Measurements from ENCODE around the gene FCGR2B.
"Not testable (repeated sequence)": the region's sequence is repeated elsewhere in the genome, so short reads cannot be mapped to it uniquely, and the experiment has no call there.

FCGR2B gene

GRCh38 chr1:161674447-161674846, 11.5 kb downstream of the FCGR2B start:
- H3K4me3 Mint-ChIP-seq; H3K4me1 Mint-ChIP-seq (ENCODE audit: low read depth); H3K27me3 Mint-ChIP-seq (ENCODE audit: low read depth); H3K9me3 Mint-ChIP-seq; H3K27ac Mint-ChIP-seq; H3K36me3 Mint-ChIP-seq (ENCODE audit: low read depth): not testable (repeated sequence)

GRCh38 chr1:161674908-161675307, 12.0 kb downstream of the FCGR2B start:
- not testable (repeated sequence) for H3K27ac Mint-ChIP-seq; H3K27me3 Mint-ChIP-seq (ENCODE audit: low read depth); H3K4me3 Mint-ChIP-seq; H3K4me1 Mint-ChIP-seq (ENCODE audit: low read depth); H3K36me3 Mint-ChIP-seq (ENCODE audit: low read depth); H3K9me3 Mint-ChIP-seq

- Mint-ChIP-seq H3K27me3 (ENCODE audit: low read depth) (peaks cover 7% of the 10 kb centered on the region), H3K36me3 (ENCODE audit: low read depth) (no peaks in the 10 kb centered on the region), H3K9me3 (no peaks in the 10 kb centered on the region), H3K27ac (no peak overlapping the region), H3K4me1 (ENCODE audit: low read depth) (no peaks in the 10 kb centered on the region), H3K4me3 (no peak overlapping the region)
These were observed 13.5 kb downstream of the FCGR2B start for GRCh38 chr1:161676441-161676840.

GRCh38 chr1:161676958-161677689, 14.2 kb downstream of the FCGR2B start:
- Mint-ChIP-seq H3K4me3 (no peak overlapping the region), H3K9me3 (no peaks in the 10 kb centered on the region), H3K27me3 (ENCODE audit: low read depth) (peaks cover 12% of the 10 kb centered on the region), H3K4me1 (ENCODE audit: low read depth) (no peaks in the 10 kb centered on the region), H3K27ac (no peak overlapping the region), H3K36me3 (ENCODE audit: low read depth) (no peaks in the 10 kb centered on the region)

GRCh38 chr1:161678500-161678899, 15.6 kb downstream of the FCGR2B start:
- no peak overlapping the region for H3K4me3 Mint-ChIP-seq
- no peaks in the 10 kb centered on the region for H3K36me3 Mint-ChIP-seq (ENCODE audit: low read depth)
- H3K4me1 Mint-ChIP-seq (ENCODE audit: low read depth), result no peaks in the 10 kb centered on the region
- H3K27me3 Mint-ChIP-seq (ENCODE audit: low read depth), result peaks cover 25% of the 10 kb centered on the region
- H3K9me3 Mint-ChIP-seq, result no peaks in the 10 kb centered on the region
- no peak overlapping the region for H3K27ac Mint-ChIP-seq

- Mint-ChIP-seq H3K27ac (no peak overlapping the region), H3K4me3 (no peak overlapping the region), H3K4me1 (ENCODE audit: low read depth) (no peaks in the 10 kb centered on the region), H3K36me3 (ENCODE audit: low read depth) (no peaks in the 10 kb centered on the region), H3K27me3 (ENCODE audit: low read depth) (peaks cover 50% of the 10 kb centered on the region), H3K9me3 (no peaks in the 10 kb centered on the region)
These were observed 18.9 kb downstream of the FCGR2B start for GRCh38 chr1:161681879-161682278.

- H3K4me1 Mint-ChIP-seq (ENCODE audit: low read depth), result no peaks in the 10 kb centered on the region
- no peak overlapping the region for H3K27ac Mint-ChIP-seq
- no peak overlapping the region for H3K4me3 Mint-ChIP-seq
- H3K27me3 Mint-ChIP-seq (ENCODE audit: low read depth), result peaks cover 42% of the 10 kb centered on the region
- no peaks in the 10 kb centered on the region for H3K36me3 Mint-ChIP-seq (ENCODE audit: low read depth)
- no peaks in the 10 kb centered on the region for H3K9me3 Mint-ChIP-seq
These were observed 26.0 kb downstream of the FCGR2B start for GRCh38 chr1:161688946-161689345.

- H3K27me3 Mint-ChIP-seq (ENCODE audit: low read depth), result peaks cover 46% of the 10 kb centered on the region
- no peaks in the 10 kb centered on the region for H3K9me3 Mint-ChIP-seq
- H3K4me1 Mint-ChIP-seq (ENCODE audit: low read depth), result no peaks in the 10 kb centered on the region
- no peak overlapping the region for H3K27ac Mint-ChIP-seq
- H3K4me3 Mint-ChIP-seq, result no peak overlapping the region
- no peaks in the 10 kb centered on the region for H3K36me3 Mint-ChIP-seq (ENCODE audit: low read depth)
These were observed 28.9 kb downstream of the FCGR2B start for GRCh38 chr1:161691846-161692245.

- not testable (repeated sequence) for H3K4me3 Mint-ChIP-seq
These were observed 30.2 kb downstream of the FCGR2B start for GRCh38 chr1:161693020-161693712.

GRCh38 chr1:161698302-161698701, 35.4 kb downstream of the FCGR2B start:
- H3K4me3 Mint-ChIP-seq; H3K36me3 Mint-ChIP-seq (ENCODE audit: low read depth); H3K9me3 Mint-ChIP-seq; H3K4me1 Mint-ChIP-seq (ENCODE audit: low read depth); H3K27ac Mint-ChIP-seq: not testable (repeated sequence)
- H3K27me3 Mint-ChIP-seq (ENCODE audit: low read depth), result peaks cover 64% of the 10 kb centered on the region

More at GRCh38 chr1:161693020-161693712, 30.2 kb downstream of the FCGR2B start:
- not testable (repeated sequence) for H3K27ac Mint-ChIP-seq; H3K36me3 Mint-ChIP-seq (ENCODE audit: low read depth); H3K9me3 Mint-ChIP-seq; H3K4me1 Mint-ChIP-seq (ENCODE audit: low read depth)
- peaks cover 58% of the 10 kb centered on the region for H3K27me3 Mint-ChIP-seq (ENCODE audit: low read depth)

GRCh38 chr1:161702250-161702649, 39.3 kb downstream of the FCGR2B start:
- Mint-ChIP-seq H3K4me1 (ENCODE audit: low read depth) (no peaks in the 10 kb centered on the region), H3K27me3 (ENCODE audit: low read depth) (peaks cover 37% of the 10 kb centered on the region), H3K27ac (no peak overlapping the region), H3K4me3 (no peak overlapping the region), H3K36me3 (ENCODE audit: low read depth) (no peaks in the 10 kb centered on the region), H3K9me3 (no peaks in the 10 kb centered on the region)

GRCh38 chr1:161705537-161705936, 42.6 kb downstream of the FCGR2B start:
- Mint-ChIP-seq H3K27ac (no peak overlapping the region), H3K36me3 (ENCODE audit: low read depth) (no peaks in the 10 kb centered on the region), H3K9me3 (no peaks in the 10 kb centered on the region), H3K4me3 (no peak overlapping the region), H3K4me1 (ENCODE audit: low read depth) (no peaks in the 10 kb centered on the region), H3K27me3 (ENCODE audit: low read depth) (peaks cover 22% of the 10 kb centered on the region)

GRCh38 chr1:161706113-161706481, 43.2 kb downstream of the FCGR2B start:
- no peaks in the 10 kb centered on the region for H3K36me3 Mint-ChIP-seq (ENCODE audit: low read depth)
- H3K4me3 Mint-ChIP-seq, result no peak overlapping the region

GRCh38 chr1:161706482-161707347, 43.8 kb downstream of the FCGR2B start, which contains the start of gene FCRLA:
Gene FCRLA, plus strand, starts transcription at chr1:161707229. Its CDS starts 36 bp downstream, at chr1:161707265.
- peaks cover 22% of the 10 kb centered on the region for H3K27me3 Mint-ChIP-seq (ENCODE audit: low read depth)
- H3K36me3 Mint-ChIP-seq (ENCODE audit: low read depth), result no peaks in the 10 kb centered on the region
- no peaks in the 10 kb centered on the region for H3K4me1 Mint-ChIP-seq (ENCODE audit: low read depth)
- H3K9me3 Mint-ChIP-seq, result no peaks in the 10 kb centered on the region
- H3K4me3 Mint-ChIP-seq, result no peak within 1 kb of the TSS
- no peak within 1 kb of the TSS for H3K27ac Mint-ChIP-seq

More at GRCh38 chr1:161706113-161706481, 43.2 kb downstream of the FCGR2B start:
- peaks cover 22% of the 10 kb centered on the region for H3K27me3 Mint-ChIP-seq (ENCODE audit: low read depth)
- no peaks in the 10 kb centered on the region for H3K9me3 Mint-ChIP-seq
- H3K27ac Mint-ChIP-seq, result no peak overlapping the region
- no peaks in the 10 kb centered on the region for H3K4me1 Mint-ChIP-seq (ENCODE audit: low read depth)
